DND-41 (cell line): ENCODE results near the gene SELENOH.

Experiments used
- ATAC-seq: fragments of 200-7000 bp; cut with Tn5 transposase; 3 replicates; pipeline ENCODE4 v1.9.1; 2021; ENCODE audit warnings: low read depth; ENCODE audit not compliant: insufficient read depth
- DNase-seq: peaks from one replicate; pipeline ENCODE4 v3.0.0-alpha.2; 2020
- H2AFZ ChIP-seq: 2 replicates; pipeline ENCODE4 v1.6.0; 2012; ENCODE audit warnings: low read depth, low read length
- H3K27ac ChIP-seq: 2 replicates; pipeline ENCODE4 v1.5.1; 2012; ENCODE audit warnings: low read length, inconsistent platforms
- H3K27me3 ChIP-seq: fragments of 200-600 bp; sonication (generic); 2 replicates; pipeline ENCODE4 v1.6.0; 2012; ENCODE audit warnings: low read length, mild to moderate bottlenecking, inconsistent platforms; ENCODE audit not compliant: insufficient read depth, poor library complexity
- H3K36me3 ChIP-seq: 2 replicates; pipeline ENCODE4 v1.5.1; 2012; ENCODE audit warnings: low read length, inconsistent platforms; ENCODE audit not compliant: insufficient read depth
- H3K4me1 ChIP-seq: 2 replicates; pipeline ENCODE4 v1.5.1; 2012; ENCODE audit warnings: mild to moderate bottlenecking, low read length; ENCODE audit not compliant: insufficient read depth
- H3K4me2 ChIP-seq: 2 replicates; pipeline ENCODE4 v1.6.0; 2012; ENCODE audit warnings: mild to moderate bottlenecking, moderate library complexity, low read length, inconsistent platforms; ENCODE audit not compliant: insufficient read depth
- H3K4me3 ChIP-seq, 2 experiments: fragments of 200-600 bp in 1 of 2; shearing (Covaris generic) in 1 of 2; 2 replicates each; pipeline ENCODE4 v1.5.1; 2012 to 2016; ENCODE audit warnings: inconsistent platforms in 2 of 2, low read length in 2 of 2, mild to moderate bottlenecking in 2 of 2, low read depth in 1 of 2, moderate library complexity in 1 of 2
- H3K79me2 ChIP-seq: 2 replicates; pipeline ENCODE4 v1.6.0; 2012; ENCODE audit warnings: low read length, inconsistent platforms; ENCODE audit not compliant: insufficient read depth
- H3K9ac ChIP-seq: 2 replicates; pipeline ENCODE4 v1.6.0; 2012; ENCODE audit warnings: low read depth, mild to moderate bottlenecking, inconsistent platforms, low read length, moderate library complexity
- H3K9me3 ChIP-seq: 2 replicates; pipeline ENCODE4 v1.5.1; 2012; ENCODE audit warnings: low read length, moderate library complexity, mild to moderate bottlenecking, inconsistent platforms; ENCODE audit not compliant: insufficient read depth, severe bottlenecking
- H4K20me1 ChIP-seq: 2 replicates; pipeline ENCODE4 v1.6.0; 2012; ENCODE audit warnings: low read length; ENCODE audit not compliant: insufficient read depth
- EZH2 ChIP-seq: IDR thresholded peaks from 3 replicates; pipeline ENCODE4 v1.6.1; 2012; ENCODE audit warnings: borderline replicate concordance, low read depth, mild to moderate bottlenecking, moderate library complexity, low read length, inconsistent platforms; ENCODE audit not compliant: severe bottlenecking
- TF ChIP-seq, protein P1 (sequence below): IDR thresholded peaks from 2 replicates; pipeline ENCODE4 v1.5.1; 2012; ENCODE audit warnings: borderline replicate concordance, low read length, moderate library complexity, mild to moderate bottlenecking; ENCODE audit not compliant: poor library complexity, severe bottlenecking; ENCODE audit errors: extremely low read depth

The SELENOH gene

DNA sequence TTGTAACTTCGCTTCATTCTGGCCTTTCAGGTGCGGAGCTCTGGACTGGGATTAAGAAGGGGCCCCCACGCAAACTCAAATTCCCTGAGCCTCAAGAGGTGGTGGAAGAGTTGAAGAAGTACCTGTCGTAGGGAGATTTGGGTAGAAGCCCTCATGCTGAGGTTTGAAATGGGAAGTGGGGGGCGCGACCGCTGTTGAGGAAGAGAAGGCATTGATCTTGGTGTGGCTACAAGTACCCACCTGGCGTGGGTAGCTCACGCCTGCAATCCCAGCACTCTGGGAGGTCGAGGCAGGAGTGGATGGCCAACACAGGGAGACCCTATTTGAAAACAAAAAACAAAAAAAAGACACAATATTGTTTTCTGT, 779 bp downstream of the SELENOH start:
- Histone ChIP-seq H3K27ac (peak overlapping the region; percentile 87), H3K4me3 (peak overlapping the region; percentile 68 to 76), H3K27me3 (no peaks in the 10 kb centered on the region), H3K4me2 (peak overlapping the region; percentile 92), H3K4me1 (peaks cover 27% of the 10 kb centered on the region), H3K79me2 (peaks cover 33% of the 10 kb centered on the region), H4K20me1 (peaks cover 7% of the 10 kb centered on the region; the same call in 1 of the 2 replicates), H3K36me3 (peaks cover 70% of the 10 kb centered on the region), H3K9ac (peak overlapping the region; percentile 91), H3K9me3 (no peaks in the 10 kb centered on the region), H2AFZ (peak overlapping the region; percentile 95)
- ATAC-seq (no peak), DNase-seq (no peak)
- TF ChIP-seq, protein P1, sequence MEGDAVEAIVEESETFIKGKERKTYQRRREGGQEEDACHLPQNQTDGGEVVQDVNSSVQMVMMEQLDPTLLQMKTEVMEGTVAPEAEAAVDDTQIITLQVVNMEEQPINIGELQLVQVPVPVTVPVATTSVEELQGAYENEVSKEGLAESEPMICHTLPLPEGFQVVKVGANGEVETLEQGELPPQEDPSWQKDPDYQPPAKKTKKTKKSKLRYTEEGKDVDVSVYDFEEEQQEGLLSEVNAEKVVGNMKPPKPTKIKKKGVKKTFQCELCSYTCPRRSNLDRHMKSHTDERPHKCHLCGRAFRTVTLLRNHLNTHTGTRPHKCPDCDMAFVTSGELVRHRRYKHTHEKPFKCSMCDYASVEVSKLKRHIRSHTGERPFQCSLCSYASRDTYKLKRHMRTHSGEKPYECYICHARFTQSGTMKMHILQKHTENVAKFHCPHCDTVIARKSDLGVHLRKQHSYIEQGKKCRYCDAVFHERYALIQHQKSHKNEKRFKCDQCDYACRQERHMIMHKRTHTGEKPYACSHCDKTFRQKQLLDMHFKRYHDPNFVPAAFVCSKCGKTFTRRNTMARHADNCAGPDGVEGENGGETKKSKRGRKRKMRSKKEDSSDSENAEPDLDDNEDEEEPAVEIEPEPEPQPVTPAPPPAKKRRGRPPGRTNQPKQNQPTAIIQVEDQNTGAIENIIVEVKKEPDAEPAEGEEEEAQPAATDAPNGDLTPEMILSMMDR: no peak
- TF ChIP-seq EZH2: no peak

DNA sequence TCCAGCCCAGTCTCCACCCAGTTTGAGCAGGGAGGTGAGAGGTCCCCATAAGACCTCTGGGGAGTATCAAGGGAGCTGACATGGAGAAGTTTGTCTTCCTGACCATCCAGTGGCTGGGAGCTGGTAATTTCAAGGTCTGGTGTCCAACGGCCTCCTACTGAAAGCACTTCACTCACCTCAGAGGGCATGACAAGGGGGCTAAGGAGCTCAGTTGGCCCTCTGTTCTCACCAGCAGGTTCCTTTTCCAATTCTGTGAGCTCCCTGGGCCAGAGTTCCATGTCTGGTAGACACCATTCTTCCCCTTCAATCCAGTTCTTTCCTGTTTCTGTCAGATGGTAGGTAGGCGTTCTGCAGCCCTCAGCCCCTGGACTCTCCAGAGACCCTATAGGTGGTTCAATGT, 3.1 kb downstream of the SELENOH start:
- Histone ChIP-seq H4K20me1 (peaks cover 7% of the 10 kb centered on the region; the same call in 1 of the 2 replicates), H3K4me1 (peaks cover 27% of the 10 kb centered on the region), H3K79me2 (peaks cover 25% of the 10 kb centered on the region), H3K9me3 (no peaks in the 10 kb centered on the region), H3K4me2 (no peak overlapping the region), H3K27me3 (no peaks in the 10 kb centered on the region), H3K36me3 (peaks cover 49% of the 10 kb centered on the region), H3K9ac (no peak overlapping the region), H3K4me3 (no peak overlapping the region), H2AFZ (no peak overlapping the region), H3K27ac (no peak overlapping the region)
- no peak for ATAC-seq
- DNase-seq: no peak
- no peak for TF ChIP-seq EZH2
- TF ChIP-seq, protein P1: no peak

DNA sequence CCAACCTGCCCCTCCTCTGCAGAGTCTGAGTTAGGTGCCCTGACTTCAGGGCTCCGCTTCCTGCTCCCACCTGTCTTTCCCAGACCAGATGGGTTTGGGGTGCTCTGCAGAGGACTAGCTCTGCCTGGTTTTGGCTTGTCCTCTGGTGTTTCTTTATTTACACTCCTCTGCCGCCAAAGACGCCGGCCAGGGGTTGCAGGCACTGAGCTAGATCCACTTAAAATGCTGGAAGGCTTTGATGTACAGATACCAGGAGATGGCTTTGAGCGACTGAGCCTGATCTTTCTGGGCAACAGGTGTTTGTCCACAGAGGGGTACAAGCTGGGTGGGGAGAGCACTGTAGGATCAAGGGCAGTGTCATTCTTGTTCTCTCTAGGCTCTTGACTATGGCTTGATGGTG, 3.9 kb downstream of the SELENOH start:
- TF ChIP-seq, protein P1: no peak
- no peak for TF ChIP-seq EZH2
- ATAC-seq: no peak
- Histone ChIP-seq H3K9ac (no peak overlapping the region), H3K79me2 (peaks cover 25% of the 10 kb centered on the region), H3K4me2 (no peak overlapping the region), H3K4me3 (no peak overlapping the region), H3K9me3 (no peaks in the 10 kb centered on the region), H4K20me1 (peaks cover 7% of the 10 kb centered on the region; the same call in 1 of the 2 replicates), H3K4me1 (peaks cover 19% of the 10 kb centered on the region), H3K27me3 (no peaks in the 10 kb centered on the region), H3K27ac (0 out of 2 replicates have a peak overlapping the region, but pooled peaks have one; percentile 1), H3K36me3 (peaks cover 41% of the 10 kb centered on the region), H2AFZ (no peak overlapping the region)
- DNase-seq: no peak

DNA sequence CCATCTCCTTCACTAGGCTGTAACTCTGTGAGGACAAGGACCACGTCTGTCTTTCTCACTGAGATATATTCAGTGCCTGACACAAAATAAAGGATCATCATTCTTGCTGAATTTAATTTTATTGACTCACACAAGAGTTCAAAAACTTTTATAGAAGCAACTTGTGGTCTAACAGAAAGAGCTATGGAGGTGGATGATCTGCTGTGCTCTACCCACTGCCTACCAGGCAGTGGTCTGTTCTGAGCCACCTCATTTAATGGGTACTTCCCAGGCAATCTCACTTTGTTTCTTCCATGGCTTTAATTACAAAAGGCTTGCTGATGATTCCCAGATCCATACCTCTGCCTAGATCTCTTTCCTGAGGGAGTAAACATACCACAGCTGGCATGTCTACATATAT, 5.6 kb downstream of the SELENOH start:
- peaks cover 38% of the 10 kb centered on the region for H3K36me3 ChIP-seq
- H3K9me3 ChIP-seq: no peaks in the 10 kb centered on the region
- H3K9ac ChIP-seq: no peak overlapping the region
- peaks cover 7% of the 10 kb centered on the region; the same call in 1 of the 2 replicates for H4K20me1 ChIP-seq
- DNase-seq (no peak), ATAC-seq (no peak)
- TF ChIP-seq, protein P1: no peak
- no peak for TF ChIP-seq EZH2
- H3K4me3 ChIP-seq: no peak overlapping the region
- no peaks in the 10 kb centered on the region for H3K27me3 ChIP-seq
- H3K27ac ChIP-seq: no peak overlapping the region
- H3K4me2 ChIP-seq: no peak overlapping the region
- peaks cover 17% of the 10 kb centered on the region for H3K79me2 ChIP-seq
- peaks cover 11% of the 10 kb centered on the region for H3K4me1 ChIP-seq
- H2AFZ ChIP-seq: no peak overlapping the region
